CD4-positive, CD25-positive, alpha-beta regulatory T cell (primary cell): Measurements from ENCODE around the gene CXXC5. TPM values are rescaled to one million over a fixed set of nuclear protein-coding genes. Genes with fewer than 3 reads are reported as not detected.
A peak's percentile ranks its signal among the peaks of the same experiment; 100 is the strongest.

ENCODE experiments used
- ATAC-seq, 2 donors: fragments of 150-1000 bp; cut with Tn5 transposase; one replicate each; pipeline ENCODE4 v1.10.0; 2021; ENCODE audit warnings: low read depth in 2 of 2, moderate number of reproducible peaks in 2 of 2, moderate library complexity in 1 of 2
- DNase-seq, 3 donors: peaks; one replicate each; pipeline versions ENCODE4 v3.0.0 to v3.0.0-alpha.2; 2012 to 2022; ENCODE audit warnings: mixed read lengths in 1 of 3
- H3K27ac ChIP-seq: one replicate; pipeline ENCODE4 v1.7.0; 2013; ENCODE audit warnings: mild to moderate bottlenecking, low read length; ENCODE audit not compliant: insufficient read depth, poor library complexity, severe bottlenecking
- H3K27me3 ChIP-seq: one replicate; pipeline ENCODE4 v1.7.0; 2013; ENCODE audit warnings: low read length; ENCODE audit not compliant: control insufficient read depth, insufficient read depth
- H3K36me3 ChIP-seq: one replicate; pipeline ENCODE4 v1.7.0; 2013; ENCODE audit warnings: mild to moderate bottlenecking, low read length, moderate library complexity; ENCODE audit not compliant: control insufficient read depth, insufficient read depth
- H3K4me1 ChIP-seq: 2 replicates; pipeline ENCODE4 v1.7.0; 2013; ENCODE audit warnings: mild to moderate bottlenecking, low read length; ENCODE audit not compliant: insufficient read depth, control insufficient read depth, poor library complexity, severe bottlenecking
- H3K4me3 ChIP-seq: one replicate; pipeline ENCODE4 v1.7.0; 2013; ENCODE audit warnings: low read depth, mild to moderate bottlenecking, low read length, moderate library complexity
- H3K9me3 ChIP-seq, 2 experiments: 1 replicate in 1 of 2; 2 replicates in 1 of 2; pipeline ENCODE4 v1.7.0; 2013; ENCODE audit warnings: low read length in 2 of 2, mild to moderate bottlenecking in 1 of 2, moderate library complexity in 1 of 2; ENCODE audit not compliant: control insufficient read depth in 2 of 2
- H3K27ac Mint-ChIP-seq, 3 donors: one replicate each; pipeline ENCODE4 v1.8.0; 2020 to 2022; ENCODE audit warnings: mild to moderate bottlenecking in 3 of 3, mixed read lengths in 3 of 3, moderate library complexity in 2 of 3
- H3K27me3 Mint-ChIP-seq: one replicate; pipeline ENCODE4 v1.8.0; 2022; ENCODE audit warnings: mild to moderate bottlenecking, mixed read lengths
- H3K36me3 Mint-ChIP-seq: one replicate; pipeline ENCODE4 v1.8.0; 2020; ENCODE audit warnings: mixed read lengths
- H3K4me1 Mint-ChIP-seq, 4 donors: one replicate each; pipeline ENCODE4 v1.8.0; 2020 to 2022; ENCODE audit warnings: mixed read lengths in 4 of 4, mild to moderate bottlenecking in 1 of 4
- H3K4me3 Mint-ChIP-seq, 4 donors: one replicate each; pipeline ENCODE4 v1.8.0; 2020 to 2022; ENCODE audit warnings: mild to moderate bottlenecking in 4 of 4, mixed read lengths in 4 of 4, moderate library complexity in 3 of 4
- H3K9me3 Mint-ChIP-seq, 7 donors: one replicate each; pipeline ENCODE4 v1.8.0; 2020 to 2022; ENCODE audit warnings: mixed read lengths in 7 of 7, mild to moderate bottlenecking in 3 of 7, moderate library complexity in 2 of 7
- polyA plus RNA-seq, 4 donors: library from polyadenylated mRNA; unstranded; fragments of 300-500 nt; fragmentation: Illumina TruSeq; gene quantifications; one replicate each; pipeline ENCODE4 v1.2.3, GENCODE V29; 2021
- total RNA-seq: library from RNA; stranded (reverse); gene quantifications from one replicate; pipeline ENCODE4 v1.2.3, GENCODE V29; 2022

Gene CXXC5
- total and polyA plus RNA-seq, 5 donors from 2014 or later = 4.6 to 12.7 (median 8.0) TPM

DNA sequence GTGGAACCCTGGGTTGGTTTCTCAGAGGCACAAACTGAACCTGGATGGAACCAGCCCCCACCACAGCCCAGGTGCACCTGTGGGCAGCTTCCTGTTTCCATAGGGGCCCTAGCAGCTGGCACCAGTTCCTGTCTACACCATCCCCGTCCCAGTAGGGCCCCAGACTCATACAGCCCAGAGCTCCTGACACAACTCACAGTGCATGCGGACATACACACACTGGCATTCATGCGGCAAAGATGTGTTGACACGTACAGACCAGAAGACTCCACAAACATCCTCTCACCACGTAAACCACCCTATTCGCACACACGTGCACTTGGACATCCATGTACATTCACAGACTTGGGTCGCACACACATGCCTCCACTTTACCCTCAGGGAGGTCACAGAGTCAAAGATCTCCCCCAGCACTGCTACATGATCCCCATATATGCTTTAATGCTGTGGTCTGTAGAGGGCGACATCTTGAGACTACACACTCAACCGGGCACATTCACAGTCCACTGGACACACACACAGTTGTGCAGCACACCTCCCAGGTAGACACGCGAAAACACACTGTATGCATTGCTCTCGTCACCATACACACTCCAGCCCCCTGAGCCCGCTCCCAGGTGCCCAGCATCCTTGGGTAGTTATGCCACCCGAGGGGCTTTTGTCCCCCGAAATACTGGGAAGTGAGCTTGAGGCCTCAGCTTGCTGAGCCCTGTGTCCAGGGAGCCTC lies 22.4 kb downstream of the CXXC5 start:
- ATAC-seq (peak; percentile 46 to 59), DNase-seq (peak in 2 of 3 donors; percentile 26 to 80)
- Mint-ChIP-seq H3K4me3 (peak overlapping the region; percentile 74 to 87 (median 86)), H3K27ac (peak overlapping the region; percentile 84 to 93 (median 86)), H3K36me3 (no peaks in the 10 kb centered on the region), H3K27me3 (peaks cover 4% of the 10 kb centered on the region), H3K4me1 (peaks cover 4 to 51% (median 19%) of the 10 kb centered on the region in 4 donors), H3K9me3 (no peaks in the 10 kb centered on the region)
- Histone ChIP-seq H3K4me1 (peaks cover 43% of the 10 kb centered on the region), H3K36me3 (no peaks in the 10 kb centered on the region), H3K4me3 (peak overlapping the region; percentile 47), H3K27me3 (no peaks in the 10 kb centered on the region), H3K27ac (peak overlapping the region; percentile 65), H3K9me3 (no peaks in the 10 kb centered on the region)

DNA sequence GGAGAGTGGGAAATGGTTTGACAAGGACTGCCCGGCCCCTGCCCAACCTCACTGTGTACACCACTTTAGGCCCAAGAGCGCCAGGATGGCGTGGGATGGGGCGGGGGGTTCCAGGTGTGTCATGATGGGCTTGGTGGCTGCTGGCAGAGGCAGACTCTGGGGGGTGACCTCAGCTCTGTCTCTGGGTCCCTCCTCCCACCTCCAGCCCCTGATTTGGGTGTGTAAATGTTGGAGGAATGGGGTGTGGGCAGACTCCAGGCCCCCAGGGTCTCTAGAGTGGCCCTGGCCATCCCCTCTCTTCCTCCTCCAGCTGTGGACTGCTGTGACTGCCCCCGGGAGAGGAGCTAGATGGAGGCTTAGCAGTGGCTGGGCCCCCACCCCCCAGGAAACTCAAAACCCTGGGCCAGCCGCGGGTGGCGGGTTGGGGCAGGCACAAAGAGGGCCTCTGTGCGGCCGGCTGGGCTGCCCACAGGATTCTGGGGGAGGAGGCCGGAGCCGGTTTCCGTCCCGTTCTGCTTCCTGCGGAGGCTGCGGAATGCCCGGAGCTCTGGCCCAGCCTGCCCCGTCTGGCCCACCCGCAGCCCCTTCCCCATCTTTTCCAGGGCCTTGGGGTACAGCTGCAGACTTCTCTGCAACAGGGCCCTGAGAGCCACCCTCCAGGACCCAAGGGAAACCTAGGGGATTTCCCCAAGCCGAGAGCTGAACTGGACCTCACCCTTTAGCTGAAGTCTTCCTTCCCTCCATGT lies 23.1 kb downstream of the CXXC5 start:
- no peak overlapping the region for H3K27ac ChIP-seq
- Mint-ChIP-seq H3K36me3 (no peaks in the 10 kb centered on the region), H3K4me3 (peak overlapping the region in 3 of 4 donors; percentile 56 to 74 (median 68)), H3K9me3 (no peaks in the 10 kb centered on the region), H3K4me1 (peaks cover 4 to 51% (median 19%) of the 10 kb centered on the region in 4 donors), H3K27ac (peak overlapping the region in 1 of 3 donors; percentile 84), H3K27me3 (peaks cover 4% of the 10 kb centered on the region)
- no peak overlapping the region for H3K4me3 ChIP-seq
- no peaks in the 10 kb centered on the region for H3K36me3 ChIP-seq
- H3K27me3 ChIP-seq = no peaks in the 10 kb centered on the region
- H3K9me3 ChIP-seq = no peaks in the 10 kb centered on the region
- no peak for ATAC-seq
- DNase-seq = no peak
- H3K4me1 ChIP-seq = peaks cover 43% of the 10 kb centered on the region

DNA sequence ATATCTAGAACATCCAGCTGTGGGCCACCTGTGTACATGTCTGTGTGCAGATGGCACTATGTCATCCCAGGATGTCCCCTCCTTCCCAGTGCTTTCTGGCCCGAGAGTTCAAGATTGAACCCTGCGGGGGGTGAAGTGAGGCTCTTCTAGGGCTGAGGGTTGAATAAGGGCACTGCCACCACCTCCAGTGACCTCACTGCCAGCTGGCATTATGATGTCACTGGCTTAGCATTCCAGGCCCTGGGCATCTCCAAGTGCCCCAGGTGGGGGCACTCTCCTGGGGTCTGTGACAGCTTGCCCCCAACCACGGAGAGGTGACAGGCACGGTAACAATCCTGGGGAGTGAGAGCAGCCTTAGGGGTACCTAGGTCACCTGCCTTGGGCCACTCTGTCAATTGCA lies 27.1 kb downstream of the CXXC5 start:
- H3K4me1 ChIP-seq = peaks cover 7% of the 10 kb centered on the region
- ATAC-seq = no peak
- H3K36me3 Mint-ChIP-seq = no peaks in the 10 kb centered on the region
- no peaks in the 10 kb centered on the region for H3K9me3 Mint-ChIP-seq
- no peaks in the 10 kb centered on the region for H3K9me3 ChIP-seq
- H3K27ac ChIP-seq = no peak overlapping the region
- H3K4me1 Mint-ChIP-seq = peaks cover 4 to 18% (median 6%) of the 10 kb centered on the region in 4 donors
- H3K27me3 Mint-ChIP-seq = peaks cover 4% of the 10 kb centered on the region
- H3K27ac Mint-ChIP-seq = peak overlapping the region in 1 of 3 donors; percentile 18
- H3K4me3 ChIP-seq = no peak overlapping the region
- H3K36me3 ChIP-seq = no peaks in the 10 kb centered on the region
- peak overlapping the region in 1 of 4 donors; percentile 28 for H3K4me3 Mint-ChIP-seq
- DNase-seq = no peak
- H3K27me3 ChIP-seq = no peaks in the 10 kb centered on the region

DNA sequence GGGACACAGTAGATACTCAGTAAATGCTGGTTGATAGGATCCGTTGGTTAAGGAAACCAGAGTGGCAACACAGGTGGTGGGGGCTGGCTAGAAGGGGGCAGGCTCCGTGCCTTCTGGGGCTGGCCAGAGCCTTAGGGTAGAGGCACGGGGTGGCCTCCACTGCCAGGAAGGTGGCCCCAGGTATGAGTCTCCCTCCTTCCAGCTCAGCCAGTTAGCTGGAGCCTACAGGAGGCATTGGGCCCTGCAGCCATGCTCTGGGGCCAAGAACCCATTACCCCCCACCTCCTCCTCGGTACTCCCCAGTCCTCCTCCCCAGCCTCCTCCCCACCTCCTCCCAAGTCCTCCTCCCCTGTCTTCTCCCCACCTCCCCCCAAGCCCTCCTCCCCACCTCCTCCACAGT lies 27.7 kb downstream of the CXXC5 start:
- Mint-ChIP-seq H3K27me3 (peaks cover 4% of the 10 kb centered on the region), H3K4me3 (no peak overlapping the region), H3K4me1 (peaks cover 0 to 12% (median under 1%) of the 10 kb centered on the region in 4 donors), H3K9me3 (no peaks in the 10 kb centered on the region), H3K27ac (no peak overlapping the region), H3K36me3 (no peaks in the 10 kb centered on the region)
- no peak overlapping the region for H3K27ac ChIP-seq
- H3K4me1 ChIP-seq = peaks cover 1% of the 10 kb centered on the region
- no peaks in the 10 kb centered on the region for H3K9me3 ChIP-seq
- H3K36me3 ChIP-seq = no peaks in the 10 kb centered on the region
- H3K27me3 ChIP-seq = no peaks in the 10 kb centered on the region
- no peak for DNase-seq
- H3K4me3 ChIP-seq = no peak overlapping the region
- ATAC-seq = no peak

DNA sequence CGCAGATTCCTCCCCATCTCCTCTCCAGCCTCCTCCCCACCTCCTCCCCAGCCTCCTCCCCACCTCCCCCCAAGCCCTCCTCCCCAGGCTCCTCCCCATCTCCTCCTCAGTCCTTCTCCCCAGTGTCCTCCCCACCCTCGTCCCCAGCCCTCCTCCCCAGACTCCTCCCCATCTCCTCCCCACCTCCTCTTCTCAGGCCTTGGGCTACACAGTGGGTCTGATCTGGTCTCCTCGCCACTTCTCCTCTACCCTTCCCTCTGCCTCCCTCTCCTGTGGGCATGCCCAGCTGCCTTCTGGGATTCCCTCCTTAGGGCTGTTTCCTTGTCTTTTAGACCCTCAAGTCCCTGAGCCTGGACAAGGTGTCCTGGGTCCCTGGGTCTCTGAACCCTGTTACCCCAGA lies 28.3 kb downstream of the CXXC5 start:
- no peaks in the 10 kb centered on the region for H3K27me3 ChIP-seq
- Mint-ChIP-seq H3K4me3 (no peak overlapping the region), H3K4me1 (peaks cover 0 to 11% (median 0%) of the 10 kb centered on the region in 4 donors), H3K36me3 (no peaks in the 10 kb centered on the region), H3K27ac (peak overlapping the region in 1 of 3 donors; percentile 76), H3K27me3 (peaks cover 4% of the 10 kb centered on the region), H3K9me3 (no peaks in the 10 kb centered on the region)
- ATAC-seq = no peak
- no peaks in the 10 kb centered on the region for H3K4me1 ChIP-seq
- H3K36me3 ChIP-seq = no peaks in the 10 kb centered on the region
- no peaks in the 10 kb centered on the region for H3K9me3 ChIP-seq
- DNase-seq = no peak
- H3K27ac ChIP-seq = no peak overlapping the region
- H3K4me3 ChIP-seq = no peak overlapping the region

DNA sequence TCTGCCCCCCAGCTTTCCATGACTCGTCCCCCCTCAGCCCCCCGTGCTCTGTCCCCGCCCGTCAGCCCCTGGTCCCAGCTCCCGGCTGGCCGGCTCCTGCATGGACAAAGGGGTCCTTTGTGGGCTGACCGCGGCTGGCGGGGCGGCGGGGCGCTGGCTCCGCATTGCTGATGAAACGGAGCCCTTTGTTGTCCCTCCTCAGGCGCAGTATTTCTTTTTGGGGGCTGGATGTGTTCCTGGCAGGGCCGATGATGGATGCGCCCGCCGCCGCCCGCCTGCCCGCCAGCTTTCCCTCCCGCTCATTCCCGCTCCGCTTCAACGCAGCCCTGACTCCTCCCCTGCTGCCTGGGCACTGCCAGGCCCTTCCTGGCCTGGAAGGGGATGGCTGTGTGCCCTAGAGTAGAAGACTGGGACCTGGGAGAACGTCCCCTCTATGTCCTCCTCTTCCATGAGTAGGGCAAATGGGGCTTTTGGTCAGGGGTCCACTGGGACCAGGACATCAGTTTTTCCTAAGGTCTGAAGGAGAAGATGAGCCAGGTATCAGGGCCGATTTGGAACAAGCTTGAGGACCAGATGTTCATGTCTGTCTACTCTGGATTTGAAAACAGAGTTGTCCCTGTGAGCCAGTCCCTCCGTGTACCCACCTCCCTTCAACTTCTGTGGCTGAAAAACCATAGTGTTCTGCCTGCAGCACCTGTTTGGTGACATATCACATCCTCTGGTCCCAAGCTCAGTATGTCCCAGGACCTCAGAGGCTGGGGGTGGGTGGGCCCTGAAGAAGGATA lies 29.0 kb downstream of the CXXC5 start:
- H3K27ac Mint-ChIP-seq = peak overlapping the region in 2 of 3 donors; percentile 26 to 38
- H3K36me3 ChIP-seq = no peaks in the 10 kb centered on the region

DNA sequence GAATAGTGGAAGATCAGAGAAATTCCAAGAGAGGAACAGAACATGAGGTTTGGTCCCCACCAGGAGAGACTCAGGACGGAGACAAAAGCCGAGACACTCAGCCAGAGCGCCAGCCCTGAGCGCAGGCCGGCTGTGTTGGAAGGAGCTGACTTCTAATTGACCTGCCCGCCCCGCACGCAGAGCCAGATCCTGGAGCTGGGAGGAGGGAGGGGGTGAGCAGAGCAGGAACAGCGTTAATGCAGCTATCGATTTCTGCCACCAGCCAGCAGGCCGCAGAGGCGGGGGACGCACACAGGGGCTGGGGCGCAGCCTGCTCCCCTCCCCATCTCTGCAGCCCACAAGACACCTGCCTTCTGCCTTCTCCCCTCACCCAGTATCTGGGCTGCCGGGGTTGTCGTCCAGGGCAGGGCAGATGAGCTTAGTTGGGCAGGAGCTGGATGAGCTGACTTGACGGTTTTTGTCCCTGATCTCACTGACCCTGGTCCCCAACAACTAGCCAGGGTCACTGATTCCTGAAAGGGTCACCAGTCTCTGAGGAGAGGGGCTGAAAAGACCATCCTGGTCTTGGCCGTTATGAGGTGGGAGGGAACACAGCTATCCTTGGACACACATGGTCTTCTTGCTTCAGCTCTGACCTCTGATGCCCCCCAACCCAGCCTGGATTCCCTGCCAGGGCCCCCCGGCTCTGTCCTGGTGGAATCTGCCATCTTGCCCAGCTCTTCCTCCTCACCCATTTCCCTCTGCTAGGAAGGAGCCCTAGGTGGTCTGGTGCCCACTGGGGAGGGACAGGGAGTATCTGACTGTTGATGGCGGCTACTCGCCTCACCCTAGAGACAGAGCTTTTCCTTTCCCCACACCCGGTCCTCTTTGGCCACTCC lies 29.8 kb downstream of the CXXC5 start:
- Mint-ChIP-seq H3K27ac (peak overlapping the region in 1 of 3 donors; percentile 38), H3K36me3 (peaks cover 2% of the 10 kb centered on the region), H3K27me3 (no peaks in the 10 kb centered on the region), H3K4me3 (peak overlapping the region in 1 of 4 donors; percentile 69), H3K4me1 (peaks cover 0 to 3% (median 0%) of the 10 kb centered on the region in 4 donors), H3K9me3 (no peaks in the 10 kb centered on the region)
- Histone ChIP-seq H3K36me3 (no peaks in the 10 kb centered on the region), H3K27me3 (no peaks in the 10 kb centered on the region), H3K4me1 (no peaks in the 10 kb centered on the region), H3K27ac (no peak overlapping the region), H3K9me3 (no peaks in the 10 kb centered on the region), H3K4me3 (no peak overlapping the region)
- no peak for DNase-seq
- ATAC-seq = no peak

More for the DNA sequence above, 29.0 kb downstream of the CXXC5 start:
- H3K27me3 Mint-ChIP-seq = peaks cover 4% of the 10 kb centered on the region
- H3K9me3 Mint-ChIP-seq = no peaks in the 10 kb centered on the region
- H3K36me3 Mint-ChIP-seq = no peaks in the 10 kb centered on the region
- peaks cover 0 to 7% (median 0%) of the 10 kb centered on the region in 4 donors for H3K4me1 Mint-ChIP-seq
- H3K4me3 Mint-ChIP-seq = no peak overlapping the region
- no peak for ATAC-seq
- H3K27ac ChIP-seq = no peak overlapping the region
- H3K27me3 ChIP-seq = no peaks in the 10 kb centered on the region
- no peak for DNase-seq
- H3K4me1 ChIP-seq = no peaks in the 10 kb centered on the region
- H3K9me3 ChIP-seq = no peaks in the 10 kb centered on the region
- no peak overlapping the region for H3K4me3 ChIP-seq
